Measurements from ENCODE around the gene NOC4L.

NOC4L gene

DNA sequence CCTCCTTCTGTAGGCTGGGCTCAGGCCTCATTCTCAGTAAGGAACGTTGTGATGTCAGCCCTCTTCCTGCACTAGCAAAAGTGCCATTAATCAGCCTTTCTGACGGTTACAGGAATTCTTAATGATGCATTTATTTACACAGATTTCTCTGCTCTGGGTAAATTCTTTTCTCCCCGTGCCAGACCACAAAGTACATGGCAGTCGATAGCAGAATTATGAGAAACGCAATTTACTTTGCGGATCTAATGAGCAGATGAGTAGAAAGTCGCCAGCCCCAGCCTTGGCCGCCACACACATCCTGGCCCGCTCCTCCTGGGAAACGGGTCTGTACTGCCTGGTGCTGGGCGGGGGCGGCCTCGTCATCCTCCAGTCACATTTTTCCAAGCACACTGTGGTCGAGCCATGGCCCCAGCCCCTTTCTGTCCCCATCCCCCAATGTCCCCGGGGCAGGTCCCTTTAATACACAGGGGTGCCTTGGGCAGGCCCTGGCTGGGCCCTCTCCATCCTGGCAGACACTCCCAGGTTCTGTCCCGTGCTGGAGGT lies 25.9 kb downstream of the NOC4L start:
- TF ChIP-seq GATA1 (IDR thresholded peaks at IDR 0.05; ENCODE audit: low read depth, low read length) (no peak), POLR2A (IDR thresholded peaks at IDR 0.05; ENCODE audit: low read length) (no peak)
- no peak for DNase-seq

DNA sequence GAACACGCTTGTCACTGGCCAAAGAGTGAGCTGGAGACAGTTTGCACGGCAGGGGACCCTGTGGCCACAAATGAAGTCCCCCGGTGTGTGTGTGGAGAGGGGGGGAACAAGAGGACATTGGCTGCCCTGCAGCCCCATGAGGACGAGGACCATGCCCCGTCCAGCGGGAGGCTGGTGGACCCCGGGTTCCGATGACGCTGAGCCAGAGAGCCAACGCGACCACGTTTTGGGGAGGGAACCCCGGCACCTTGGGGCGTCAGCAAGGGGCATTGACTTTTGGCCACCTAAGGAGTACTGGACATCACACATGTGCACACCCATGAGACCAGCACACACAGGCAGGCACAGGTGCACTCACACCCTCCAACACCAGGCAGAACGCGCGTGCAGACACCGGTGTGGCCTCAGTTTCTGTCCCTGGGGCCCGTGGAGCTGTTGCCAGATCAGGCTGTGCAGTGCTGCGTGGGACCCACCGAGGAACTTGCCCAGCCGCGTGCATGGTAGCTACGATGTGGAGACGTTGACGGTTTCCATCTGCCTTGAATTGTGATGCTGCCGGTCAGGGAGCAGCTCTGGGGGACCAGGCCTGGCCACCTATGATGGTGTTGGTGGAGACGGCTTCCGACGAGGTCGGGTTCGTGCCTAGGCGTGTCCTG lies 26.5 kb downstream of the NOC4L start:
- TF ChIP-seq GATA1 (IDR thresholded peaks at IDR 0.05; ENCODE audit: low read depth, low read length), result no peak
- TF ChIP-seq POLR2A (IDR thresholded peaks at IDR 0.05; ENCODE audit: low read length), result no peak
- no peak for DNase-seq

DNA sequence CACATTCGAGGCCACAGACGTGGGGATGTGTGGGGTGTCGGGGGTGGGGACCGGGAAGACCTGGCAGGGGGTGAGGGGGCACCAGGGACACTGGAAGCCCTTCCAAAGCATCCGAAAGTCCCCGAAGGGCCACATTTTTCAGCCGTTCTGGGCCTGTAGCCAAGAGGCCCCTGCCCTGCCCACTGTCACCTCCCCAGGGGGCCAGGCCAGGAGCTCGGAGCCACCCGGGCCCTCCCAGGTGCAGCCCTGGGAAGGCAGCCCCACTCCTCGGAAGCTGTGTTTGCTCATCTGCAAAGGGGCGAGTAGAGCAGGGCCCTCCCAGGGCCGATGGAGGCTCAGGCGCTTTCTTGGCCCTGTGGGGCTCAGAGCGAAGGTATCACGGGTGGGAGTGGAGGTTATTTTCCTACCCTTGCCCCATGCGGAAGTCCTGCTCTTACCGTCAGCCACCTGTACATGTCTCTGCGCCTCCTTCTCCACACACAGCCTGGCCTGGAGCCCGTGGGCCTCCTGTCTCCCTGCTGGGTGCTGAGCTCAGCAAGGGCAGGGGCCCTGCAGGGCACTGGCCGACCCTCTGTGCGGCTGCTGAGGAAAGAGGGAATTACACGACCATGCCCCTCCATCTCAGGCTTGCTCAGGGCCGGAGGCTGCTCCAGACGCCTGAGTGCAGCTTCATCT lies 27.2 kb downstream of the NOC4L start:
- TF ChIP-seq POLR2A (IDR thresholded peaks at IDR 0.05; ENCODE audit: low read length) (no peak), GATA1 (IDR thresholded peaks at IDR 0.05; ENCODE audit: low read depth, low read length) (no peak)
- DNase-seq, result no peak

DNA sequence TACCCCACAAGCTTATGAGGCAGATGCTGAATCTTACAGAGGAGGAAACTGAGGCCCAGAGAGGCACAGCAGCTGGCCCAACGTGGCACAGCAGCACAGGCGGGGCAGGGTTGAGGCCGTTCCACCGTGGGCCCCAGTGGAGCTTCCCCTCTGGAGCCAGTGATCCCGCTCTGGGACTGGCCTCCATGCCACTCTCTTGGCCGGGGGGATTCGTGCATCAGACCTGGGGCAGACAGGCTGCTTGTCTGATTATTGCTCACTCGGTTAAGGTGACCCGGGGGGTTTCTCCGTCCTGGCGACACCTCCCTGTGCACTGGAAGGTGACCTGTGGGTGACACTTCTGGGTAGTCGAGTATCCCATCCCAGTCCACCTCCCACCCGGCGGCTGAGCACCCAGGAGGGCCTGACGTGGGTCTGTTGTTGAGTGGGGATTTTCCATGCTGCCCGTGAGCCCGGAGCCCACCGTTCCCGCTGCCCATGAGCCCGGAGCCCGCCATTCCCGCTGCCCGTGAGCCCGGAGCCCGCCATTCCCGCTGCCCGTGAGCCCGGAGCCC lies 27.8 kb downstream of the NOC4L start:
- TF ChIP-seq POLR2A (IDR thresholded peaks at IDR 0.05; ENCODE audit: low read length), result no peak
- TF ChIP-seq GATA1 (IDR thresholded peaks at IDR 0.05; ENCODE audit: low read depth, low read length), result no peak
- no peak for DNase-seq

GRCh38 chr12:132172619-132173018 lies 28.4 kb downstream of the NOC4L start:
- DNase-seq, result no peak

GRCh38 chr12:132173135-132174014 lies 29.1 kb downstream of the NOC4L start:
- no peak for TF ChIP-seq GATA1 (IDR thresholded peaks at IDR 0.05; ENCODE audit: low read depth, low read length)
- no peak for TF ChIP-seq POLR2A (IDR thresholded peaks at IDR 0.05; ENCODE audit: low read length)
- DNase-seq, result no peak

More at GRCh38 chr12:132172619-132173018, 28.4 kb downstream of the NOC4L start:
- TF ChIP-seq POLR2A (IDR thresholded peaks at IDR 0.05; ENCODE audit: low read length) (no peak), GATA1 (IDR thresholded peaks at IDR 0.05; ENCODE audit: low read depth, low read length) (no peak)

DNA sequence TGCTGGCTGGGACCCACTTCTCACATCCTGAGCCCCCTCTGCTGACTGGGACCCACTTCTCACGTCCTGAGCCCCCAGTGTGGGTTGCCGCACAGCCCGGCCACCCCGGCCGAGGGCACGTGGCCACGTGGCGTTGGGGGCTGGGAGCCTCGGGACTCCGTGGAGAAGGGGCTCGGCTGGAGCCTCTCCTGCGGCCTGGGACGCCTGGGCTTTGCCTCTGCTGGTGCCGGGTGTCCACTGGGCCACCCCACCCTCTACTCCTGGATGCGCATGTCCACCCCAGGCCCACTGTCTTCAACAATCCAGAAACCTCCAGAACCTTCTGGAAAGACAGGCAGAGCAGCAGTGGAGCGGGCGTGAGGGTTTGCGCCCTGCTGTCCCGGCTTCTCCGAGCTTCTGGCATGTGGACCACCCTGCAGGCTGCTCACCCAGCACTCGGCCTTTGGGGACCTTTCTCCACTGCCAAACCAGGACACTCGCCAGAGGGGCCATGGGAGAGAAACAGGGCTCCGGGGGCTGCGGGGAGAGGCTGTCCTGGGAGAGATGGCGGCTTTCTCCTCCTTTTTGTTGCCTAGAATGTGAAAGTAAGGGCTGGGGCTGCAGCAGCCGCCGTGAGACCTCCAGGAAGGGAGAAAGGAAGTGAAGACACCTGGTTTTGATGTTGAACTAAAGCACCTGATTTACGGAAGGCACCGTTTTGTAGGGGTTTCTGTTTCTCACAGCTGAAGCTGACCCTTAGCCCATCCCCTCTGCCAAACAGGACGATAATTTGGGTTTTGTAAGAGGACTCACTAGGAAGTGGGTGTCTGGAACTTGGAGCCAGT lies 30.0 kb downstream of the NOC4L start:
- DNase-seq, result no peak
- no peak for TF ChIP-seq POLR2A (IDR thresholded peaks at IDR 0.05; ENCODE audit: low read length)
- TF ChIP-seq GATA1 (IDR thresholded peaks at IDR 0.05; ENCODE audit: low read depth, low read length), result no peak

- no peak for DNase-seq
- TF ChIP-seq POLR2A (IDR thresholded peaks at IDR 0.05; ENCODE audit: low read length) (no peak), GATA1 (IDR thresholded peaks at IDR 0.05; ENCODE audit: low read depth, low read length) (no peak)
Observed at GRCh38 chr12:132174839-132175490, 30.7 kb downstream of the NOC4L start.

- no peak for TF ChIP-seq GATA1 (IDR thresholded peaks at IDR 0.05; ENCODE audit: low read depth, low read length)
- no peak for DNase-seq
Observed at GRCh38 chr12:132175496-132176384, 31.5 kb downstream of the NOC4L start.

GRCh38 chr12:132176385-132176919 lies 32.2 kb downstream of the NOC4L start:
- no peak for DNase-seq
- TF ChIP-seq GATA1 (IDR thresholded peaks at IDR 0.05; ENCODE audit: low read depth, low read length) (no peak), POLR2A (IDR thresholded peaks at IDR 0.05; ENCODE audit: low read length) (no peak)

DNA sequence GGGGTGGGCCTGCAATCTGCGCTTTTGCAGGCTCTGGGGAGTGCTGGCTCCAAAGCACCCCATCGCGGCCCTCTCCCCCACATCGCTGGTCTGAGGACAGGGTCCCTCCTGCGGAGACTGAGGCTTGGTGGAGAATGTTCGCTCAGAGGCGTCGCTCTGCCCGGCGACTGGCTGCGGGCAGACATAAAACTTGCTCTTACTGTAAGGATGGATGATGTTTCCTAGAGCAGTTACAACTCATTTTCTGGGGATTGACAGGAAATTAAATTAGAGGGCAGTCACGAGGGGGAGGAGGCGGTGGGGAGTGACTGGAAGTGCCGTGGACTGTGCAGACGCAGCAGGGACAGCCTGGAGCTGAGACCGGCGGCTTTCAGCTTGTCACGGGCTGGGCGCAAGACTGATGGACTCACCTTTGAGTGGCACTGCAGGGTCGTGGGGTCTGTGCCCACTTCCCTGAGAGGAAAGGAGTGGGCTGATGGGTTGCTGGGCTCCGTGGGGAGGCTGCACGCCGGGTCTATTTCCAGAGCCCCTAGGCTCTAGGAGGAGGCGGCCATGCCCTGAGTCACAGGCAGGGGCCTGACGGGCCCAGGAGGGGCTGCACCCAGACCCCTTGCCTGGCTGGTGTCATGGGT lies 32.8 kb downstream of the NOC4L start:
- no peak for DNase-seq
- no peak for TF ChIP-seq GATA1 (IDR thresholded peaks at IDR 0.05; ENCODE audit: low read depth, low read length)
- no peak for TF ChIP-seq POLR2A (IDR thresholded peaks at IDR 0.05; ENCODE audit: low read length)
